EH (cell line): ENCODE data around the gene OR10D3.
"Not testable (repeated sequence)": the region's sequence is repeated elsewhere in the genome, so short reads cannot be mapped to it uniquely, and the experiment has no call there.

Experiments
- DNase-seq: peaks from one replicate; pipeline ENCODE4 v3.0.0-alpha.2; 2015; ENCODE audit warnings: low read depth

Gene OR10D3

GRCh38 chr11:124194293-124195188 is 11.4 kb downstream of the OR10D3 start:
- DNase-seq = no peak

DNA sequence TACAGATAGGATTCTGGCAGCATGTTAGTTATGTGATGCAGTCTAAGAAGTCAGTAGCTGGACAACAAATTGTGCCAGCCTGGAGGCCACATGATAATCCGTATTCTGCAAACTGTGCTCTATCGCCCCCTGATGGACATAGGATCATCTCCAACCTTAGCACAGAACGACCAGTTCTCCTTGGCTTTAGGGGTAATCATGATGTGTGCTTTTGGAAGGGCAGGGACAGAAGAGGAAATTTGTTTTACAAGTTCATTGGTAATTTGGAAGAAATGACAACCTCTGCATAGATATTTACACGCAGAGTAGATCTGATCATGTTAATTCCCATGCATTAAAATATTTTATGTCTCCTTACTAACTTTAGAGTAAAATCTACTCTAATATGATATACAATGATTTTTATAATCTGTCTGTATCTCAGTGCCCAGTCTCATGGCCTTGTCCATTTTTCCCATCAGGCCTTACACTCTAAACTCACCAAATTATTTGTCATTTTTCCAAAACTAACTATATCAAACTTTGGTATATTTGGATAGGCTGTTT is 12.1 kb downstream of the OR10D3 start:
- peak; percentile 52 for DNase-seq

- DNase-seq = no peak
These were observed 14.9 kb downstream of the OR10D3 start for GRCh38 chr11:124197999-124198398.

- DNase-seq = no peak
These were observed 15.8 kb downstream of the OR10D3 start for GRCh38 chr11:124198897-124199296.

DNA sequence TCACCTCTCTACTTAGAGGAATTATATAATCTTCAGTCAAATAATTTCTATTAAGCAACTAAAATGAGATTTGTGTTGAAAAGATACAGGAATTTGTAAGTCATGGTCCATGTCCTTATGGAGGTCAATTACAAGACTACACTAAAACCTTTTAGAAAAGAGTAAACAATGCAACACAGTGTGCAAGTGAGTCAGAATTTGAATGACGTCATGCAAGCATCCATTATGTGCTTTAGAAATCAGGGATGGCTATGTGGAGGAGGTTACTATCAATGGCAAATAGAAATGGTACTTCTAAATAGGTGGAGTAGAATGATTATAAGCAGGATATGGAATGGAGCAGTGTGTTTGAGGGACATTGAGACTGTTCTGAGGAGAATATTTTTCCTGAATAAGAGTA is 16.6 kb downstream of the OR10D3 start:
- DNase-seq = no peak

DNA sequence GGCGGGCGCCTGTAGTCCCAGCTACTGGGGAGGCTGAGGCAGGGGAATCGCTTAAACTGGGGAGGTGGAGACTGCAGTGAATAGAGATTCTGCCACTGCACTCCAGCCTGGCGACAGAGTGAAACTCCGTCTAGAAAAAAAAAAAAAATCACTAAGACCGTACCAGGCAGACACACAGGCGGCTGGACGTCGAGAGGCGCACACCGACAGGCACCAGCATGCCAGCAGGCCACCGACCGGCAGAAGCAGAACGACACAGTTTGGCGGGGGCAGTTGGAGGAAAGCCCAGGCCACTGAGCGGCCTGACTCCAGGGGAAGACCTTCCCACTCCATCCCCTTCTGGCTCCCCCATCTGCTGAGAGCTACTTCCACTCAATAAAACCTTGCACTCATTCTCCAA is 17.5 kb downstream of the OR10D3 start:
- no peak for DNase-seq

- no peak for DNase-seq
These were observed 19.8 kb downstream of the OR10D3 start for GRCh38 chr11:124202951-124203350.

GRCh38 chr11:124204008-124204407 is 20.9 kb downstream of the OR10D3 start:
- DNase-seq = no peak

- no peak for DNase-seq
These were observed 24.1 kb downstream of the OR10D3 start for GRCh38 chr11:124207102-124207792.

- no peak for DNase-seq
These were observed 26.7 kb downstream of the OR10D3 start for GRCh38 chr11:124209824-124210357.

GRCh38 chr11:124210421-124210820 is 27.3 kb downstream of the OR10D3 start:
- DNase-seq = no peak

GRCh38 chr11:124211321-124211720 is 28.2 kb downstream of the OR10D3 start:
- DNase-seq = no peak

GRCh38 chr11:124214027-124214426 is 30.9 kb downstream of the OR10D3 start:
- DNase-seq = no peak

DNA sequence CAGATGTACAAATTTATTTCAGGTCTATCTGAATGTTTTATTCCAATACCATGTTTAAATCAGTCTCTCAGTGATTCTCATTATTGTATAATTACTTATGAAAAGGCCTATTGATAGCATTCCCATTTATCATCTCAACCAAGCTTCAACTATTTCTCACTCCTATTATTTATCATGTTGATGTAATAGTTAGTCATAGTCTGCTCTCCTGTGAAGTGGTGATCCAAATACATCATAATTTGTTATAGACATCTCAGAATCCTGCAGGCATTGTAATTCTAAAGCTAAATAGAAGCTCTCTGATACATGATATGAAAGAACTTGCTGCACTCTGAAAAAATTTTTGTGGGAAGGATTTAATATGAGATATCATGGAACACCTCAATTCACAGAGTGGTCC is 36.0 kb downstream of the OR10D3 start:
- no peak for DNase-seq

DNA sequence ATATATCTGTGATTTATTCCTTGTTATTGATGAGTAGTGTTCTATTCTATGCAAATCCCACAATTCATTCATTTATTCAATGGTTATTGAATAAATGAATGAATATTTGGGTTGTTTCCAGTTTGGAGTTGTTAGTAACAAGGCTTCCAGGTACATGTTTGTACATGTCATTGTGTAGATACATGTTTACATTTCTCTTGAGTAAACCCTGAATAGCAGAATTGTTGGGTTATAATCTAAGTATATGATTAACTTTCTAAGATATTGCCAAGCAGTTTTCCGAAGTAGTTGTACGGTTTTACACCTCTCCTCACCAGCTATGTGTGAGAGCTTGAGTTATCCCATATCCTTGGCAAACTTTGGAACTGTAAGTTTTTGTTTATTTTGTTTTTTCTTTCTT is 39.3 kb downstream of the OR10D3 start:
- DNase-seq = no peak

DNA sequence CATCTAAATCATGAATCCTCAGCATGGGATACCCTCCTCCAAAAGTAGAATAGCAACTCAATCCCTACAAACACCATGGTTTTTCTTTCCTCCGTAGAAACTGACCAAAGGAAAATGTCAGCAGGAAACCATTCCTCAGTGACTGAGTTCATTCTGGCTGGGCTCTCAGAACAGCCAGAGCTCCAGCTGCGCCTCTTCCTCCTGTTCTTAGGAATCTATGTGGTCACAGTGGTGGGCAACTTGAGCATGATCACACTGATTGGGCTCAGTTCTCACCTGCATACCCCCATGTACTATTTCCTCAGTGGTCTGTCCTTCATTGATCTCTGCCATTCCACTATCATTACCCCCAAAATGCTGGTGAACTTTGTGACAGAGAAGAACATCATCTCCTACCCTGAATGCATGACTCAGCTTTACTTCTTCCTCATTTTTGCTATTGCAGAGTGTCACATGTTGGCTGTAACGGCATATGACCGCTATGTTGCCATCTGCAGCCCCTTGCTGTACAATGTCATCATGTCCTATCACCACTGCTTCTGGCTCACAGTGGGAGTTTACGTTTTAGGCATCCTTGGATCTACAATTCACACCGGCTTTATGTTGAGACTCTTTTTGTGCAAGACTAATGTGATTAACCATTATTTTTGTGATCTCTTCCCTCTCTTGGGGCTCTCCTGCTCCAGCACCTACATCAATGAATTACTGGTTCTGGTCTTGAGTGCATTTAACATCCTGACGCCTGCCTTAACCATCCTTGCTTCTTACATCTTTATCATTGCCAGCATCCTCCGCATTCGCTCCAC is 41.7 kb downstream of the OR10D3 start:
- not testable (repeated sequence) for DNase-seq

DNA sequence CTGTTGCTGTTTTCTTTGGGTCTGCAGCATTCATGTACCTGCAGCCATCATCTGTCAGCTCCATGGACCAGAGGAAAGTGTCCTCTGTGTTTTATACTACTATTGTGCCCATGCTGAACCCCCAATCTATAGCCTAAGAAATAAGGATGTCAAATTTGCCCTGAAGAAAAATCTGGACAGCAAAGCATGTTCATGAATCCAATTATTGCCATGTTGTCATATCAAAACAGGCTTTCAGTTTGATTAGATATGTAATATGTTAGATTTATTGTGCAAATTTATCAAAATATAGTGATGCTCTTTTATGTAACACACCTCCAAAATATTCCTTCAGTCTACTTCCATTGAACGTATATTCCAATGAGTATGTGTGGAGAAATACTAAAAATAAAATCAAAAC is 42.3 kb downstream of the OR10D3 start:
- no peak for DNase-seq

GRCh38 chr11:124233376-124233775 is 50.2 kb downstream of the OR10D3 start:
- DNase-seq = no peak
